DND-41 (cell line): ENCODE data around the gene TEKT3.

ENCODE experiments used
- ATAC-seq: fragments of 200-7000 bp; cut with Tn5 transposase; 3 replicates; pipeline ENCODE4 v1.9.1; 2021; ENCODE audit warnings: low read depth; ENCODE audit not compliant: insufficient read depth
- DNase-seq: peaks from one replicate; pipeline ENCODE4 v3.0.0-alpha.2; 2020
- H2AFZ ChIP-seq: 2 replicates; pipeline ENCODE4 v1.6.0; 2012; ENCODE audit warnings: low read depth, low read length
- H3K27ac ChIP-seq: 2 replicates; pipeline ENCODE4 v1.5.1; 2012; ENCODE audit warnings: low read length, inconsistent platforms
- H3K27me3 ChIP-seq: fragments of 200-600 bp; sonication (generic); 2 replicates; pipeline ENCODE4 v1.6.0; 2012; ENCODE audit warnings: low read length, mild to moderate bottlenecking, inconsistent platforms; ENCODE audit not compliant: insufficient read depth, poor library complexity
- H3K36me3 ChIP-seq: 2 replicates; pipeline ENCODE4 v1.5.1; 2012; ENCODE audit warnings: low read length, inconsistent platforms; ENCODE audit not compliant: insufficient read depth
- H3K4me1 ChIP-seq: 2 replicates; pipeline ENCODE4 v1.5.1; 2012; ENCODE audit warnings: mild to moderate bottlenecking, low read length; ENCODE audit not compliant: insufficient read depth
- H3K4me2 ChIP-seq: 2 replicates; pipeline ENCODE4 v1.6.0; 2012; ENCODE audit warnings: mild to moderate bottlenecking, moderate library complexity, low read length, inconsistent platforms; ENCODE audit not compliant: insufficient read depth
- H3K4me3 ChIP-seq, 2 experiments: fragments of 200-600 bp in 1 of 2; shearing (Covaris generic) in 1 of 2; 2 replicates each; pipeline ENCODE4 v1.5.1; 2012 to 2016; ENCODE audit warnings: inconsistent platforms in 2 of 2, low read length in 2 of 2, mild to moderate bottlenecking in 2 of 2, low read depth in 1 of 2, moderate library complexity in 1 of 2
- H3K79me2 ChIP-seq: 2 replicates; pipeline ENCODE4 v1.6.0; 2012; ENCODE audit warnings: low read length, inconsistent platforms; ENCODE audit not compliant: insufficient read depth
- H3K9ac ChIP-seq: 2 replicates; pipeline ENCODE4 v1.6.0; 2012; ENCODE audit warnings: low read depth, mild to moderate bottlenecking, inconsistent platforms, low read length, moderate library complexity
- H3K9me3 ChIP-seq: 2 replicates; pipeline ENCODE4 v1.5.1; 2012; ENCODE audit warnings: low read length, moderate library complexity, mild to moderate bottlenecking, inconsistent platforms; ENCODE audit not compliant: insufficient read depth, severe bottlenecking
- H4K20me1 ChIP-seq: 2 replicates; pipeline ENCODE4 v1.6.0; 2012; ENCODE audit warnings: low read length; ENCODE audit not compliant: insufficient read depth
- CTCF ChIP-seq: IDR thresholded peaks from 2 replicates; pipeline ENCODE4 v1.5.1; 2012; ENCODE audit warnings: borderline replicate concordance, low read length, moderate library complexity, mild to moderate bottlenecking; ENCODE audit not compliant: poor library complexity, severe bottlenecking; ENCODE audit errors: extremely low read depth
- EZH2 ChIP-seq: IDR thresholded peaks from 3 replicates; pipeline ENCODE4 v1.6.1; 2012; ENCODE audit warnings: borderline replicate concordance, low read depth, mild to moderate bottlenecking, moderate library complexity, low read length, inconsistent platforms; ENCODE audit not compliant: severe bottlenecking

TEKT3 gene

GRCh38 chr17:15361592-15361991, 20.2 kb upstream of the TEKT3 start:
- TF ChIP-seq CTCF (no peak), EZH2 (no peak)
- Histone ChIP-seq H3K27me3 (no peaks in the 10 kb centered on the region), H3K79me2 (no peaks in the 10 kb centered on the region), H3K27ac (no peak overlapping the region), H3K36me3 (no peaks in the 10 kb centered on the region), H3K9ac (no peak overlapping the region), H3K9me3 (no peaks in the 10 kb centered on the region), H2AFZ (no peak overlapping the region), H4K20me1 (no peaks in the 10 kb centered on the region), H3K4me3 (no peak overlapping the region), H3K4me1 (no peaks in the 10 kb centered on the region), H3K4me2 (no peak overlapping the region)
- ATAC-seq (no peak), DNase-seq (no peak)

GRCh38 chr17:15361151-15361550, 19.8 kb upstream of the TEKT3 start:
- no peak overlapping the region for H3K27ac ChIP-seq
- H3K4me1 ChIP-seq = no peaks in the 10 kb centered on the region
- H2AFZ ChIP-seq = no peak overlapping the region
- no peaks in the 10 kb centered on the region for H3K79me2 ChIP-seq
- DNase-seq = no peak
- no peak for TF ChIP-seq CTCF
- TF ChIP-seq EZH2 = no peak
- H3K4me3 ChIP-seq = no peak overlapping the region
- H4K20me1 ChIP-seq = no peaks in the 10 kb centered on the region
- no peaks in the 10 kb centered on the region for H3K27me3 ChIP-seq
- ATAC-seq = no peak
- no peaks in the 10 kb centered on the region for H3K9me3 ChIP-seq
- H3K9ac ChIP-seq = no peak overlapping the region
- H3K4me2 ChIP-seq = no peak overlapping the region
- no peaks in the 10 kb centered on the region for H3K36me3 ChIP-seq

- no peaks in the 10 kb centered on the region for H3K36me3 ChIP-seq
- no peaks in the 10 kb centered on the region for H3K9me3 ChIP-seq
- DNase-seq = no peak
- H3K79me2 ChIP-seq = no peaks in the 10 kb centered on the region
- TF ChIP-seq CTCF (no peak), EZH2 (no peak)
- H3K4me3 ChIP-seq = no peak overlapping the region
- no peaks in the 10 kb centered on the region for H3K27me3 ChIP-seq
- H4K20me1 ChIP-seq = no peaks in the 10 kb centered on the region
- H3K9ac ChIP-seq = no peak overlapping the region
- no peak overlapping the region for H3K27ac ChIP-seq
- no peaks in the 10 kb centered on the region for H3K4me1 ChIP-seq
- ATAC-seq = no peak
- no peak overlapping the region for H2AFZ ChIP-seq
- H3K4me2 ChIP-seq = no peak overlapping the region
These were observed 12.9 kb upstream of the TEKT3 start for GRCh38 chr17:15354256-15354655.

GRCh38 chr17:15351925-15352324, 10.5 kb upstream of the TEKT3 start:
- no peaks in the 10 kb centered on the region for H4K20me1 ChIP-seq
- ATAC-seq (no peak), DNase-seq (no peak)
- no peaks in the 10 kb centered on the region for H3K79me2 ChIP-seq
- no peak overlapping the region for H3K4me3 ChIP-seq
- no peaks in the 10 kb centered on the region for H3K36me3 ChIP-seq
- H3K27me3 ChIP-seq = no peaks in the 10 kb centered on the region
- no peaks in the 10 kb centered on the region for H3K9me3 ChIP-seq
- no peak overlapping the region for H3K9ac ChIP-seq
- TF ChIP-seq EZH2 (no peak), CTCF (no peak)
- no peak overlapping the region for H2AFZ ChIP-seq
- no peak overlapping the region for H3K27ac ChIP-seq
- no peak overlapping the region for H3K4me2 ChIP-seq
- no peaks in the 10 kb centered on the region for H3K4me1 ChIP-seq
